GM10248 (cell line): ENCODE measurements around the gene PRL.

ENCODE experiments used
- CTCF ChIA-PET: fragments of 300-600 bp; sonication (Branson Sonifier 250); formaldehyde crosslinking; extraction: SDS; loops from one replicate; lab custom pipeline; 2021; ENCODE audit warnings: antibody characterized with exemption; lab: Yijun Ruan, JAX
- POLR2A ChIA-PET: fragments of 350-650 bp; sonication (Branson Sonifier 250); formaldehyde crosslinking; extraction: SDS; loops from one replicate; lab custom pipeline; 2020; ENCODE audit warnings: antibody characterized with exemption; lab: Yijun Ruan, JAX
- DNase-seq: peaks from one replicate; pipeline ENCODE4 v3.0.0; 2012; ENCODE audit errors: extremely low spot score
- CTCF ChIP-seq: IDR thresholded peaks from 2 replicates; pipeline ENCODE4 v1.5.1; 2012; ENCODE audit warnings: mild to moderate bottlenecking, low read depth; ENCODE audit errors: extremely low read depth, missing control alignments, control extremely low read depth

The PRL gene

GRCh38 chr6:22330941-22331340 lies 34.1 kb upstream of the PRL start:
- CTCF ChIA-PET = interaction anchor here (0.9 kb wide), 1 partner anchor 10 kb away, joined by 3 read pairs; no protein-coding TSS in a partner anchor
- POLR2A ChIA-PET = no interaction called here
- DNase-seq = no peak
- TF ChIP-seq CTCF = no peak

GRCh38 chr6:22328474-22328873 lies 31.6 kb upstream of the PRL start:
- TF ChIP-seq CTCF = no peak
- CTCF ChIA-PET = no interaction called here
- POLR2A ChIA-PET = no interaction called here
- no peak for DNase-seq

- ChIA-PET POLR2A (no interaction called here), CTCF (interaction anchor here (1.6 kb wide), 1 partner anchor 12 kb away, joined by 3 read pairs; no protein-coding TSS in a partner anchor)
- DNase-seq = no peak
- TF ChIP-seq CTCF = no peak
Observed at GRCh38 chr6:22327881-22328280, 31.0 kb upstream of the PRL start.

- ChIA-PET POLR2A (no interaction called here), CTCF (interaction anchor here (1.6 kb wide), 1 partner anchor 14 kb away, joined by 3 read pairs; no protein-coding TSS in a partner anchor)
- no peak for TF ChIP-seq CTCF
- no peak for DNase-seq
Observed at GRCh38 chr6:22326500-22326899, 29.7 kb upstream of the PRL start.

- CTCF ChIA-PET = no interaction called here
- no peak for DNase-seq
- no peak for TF ChIP-seq CTCF
- POLR2A ChIA-PET = no interaction called here
Observed at GRCh38 chr6:22325481-22325880, 28.6 kb upstream of the PRL start.

GRCh38 chr6:22323848-22324247 lies 27.0 kb upstream of the PRL start:
- CTCF ChIA-PET = no interaction called here
- no peak for TF ChIP-seq CTCF
- POLR2A ChIA-PET = no interaction called here
- DNase-seq = no peak
